ENCODE measurements around the gene PAPPA2.

- TF ChIP-seq, protein P1, sequence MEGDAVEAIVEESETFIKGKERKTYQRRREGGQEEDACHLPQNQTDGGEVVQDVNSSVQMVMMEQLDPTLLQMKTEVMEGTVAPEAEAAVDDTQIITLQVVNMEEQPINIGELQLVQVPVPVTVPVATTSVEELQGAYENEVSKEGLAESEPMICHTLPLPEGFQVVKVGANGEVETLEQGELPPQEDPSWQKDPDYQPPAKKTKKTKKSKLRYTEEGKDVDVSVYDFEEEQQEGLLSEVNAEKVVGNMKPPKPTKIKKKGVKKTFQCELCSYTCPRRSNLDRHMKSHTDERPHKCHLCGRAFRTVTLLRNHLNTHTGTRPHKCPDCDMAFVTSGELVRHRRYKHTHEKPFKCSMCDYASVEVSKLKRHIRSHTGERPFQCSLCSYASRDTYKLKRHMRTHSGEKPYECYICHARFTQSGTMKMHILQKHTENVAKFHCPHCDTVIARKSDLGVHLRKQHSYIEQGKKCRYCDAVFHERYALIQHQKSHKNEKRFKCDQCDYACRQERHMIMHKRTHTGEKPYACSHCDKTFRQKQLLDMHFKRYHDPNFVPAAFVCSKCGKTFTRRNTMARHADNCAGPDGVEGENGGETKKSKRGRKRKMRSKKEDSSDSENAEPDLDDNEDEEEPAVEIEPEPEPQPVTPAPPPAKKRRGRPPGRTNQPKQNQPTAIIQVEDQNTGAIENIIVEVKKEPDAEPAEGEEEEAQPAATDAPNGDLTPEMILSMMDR (conservative IDR thresholded peaks at IDR 0.05 in 1 of 2, IDR thresholded peaks at IDR 0.05 in 1 of 2; ENCODE audit: low read depth in 1 of 2, low read length in 2 of 2), result no peak
- TF ChIP-seq EZH2 (IDR thresholded peaks at IDR 0.05; ENCODE audit: low read length, missing control alignments), result no peak
These were observed 305.6 kb downstream of the PAPPA2 start for GRCh38 chr1:176768532-176768931.

Data from fibroblast of lung (primary cell).